ENCODE results near the gene CELF5.
"Not testable (repeated sequence)": the region's sequence is repeated elsewhere in the genome, so short reads cannot be mapped to it uniquely, and the experiment has no call there.

Gene CELF5

DNA sequence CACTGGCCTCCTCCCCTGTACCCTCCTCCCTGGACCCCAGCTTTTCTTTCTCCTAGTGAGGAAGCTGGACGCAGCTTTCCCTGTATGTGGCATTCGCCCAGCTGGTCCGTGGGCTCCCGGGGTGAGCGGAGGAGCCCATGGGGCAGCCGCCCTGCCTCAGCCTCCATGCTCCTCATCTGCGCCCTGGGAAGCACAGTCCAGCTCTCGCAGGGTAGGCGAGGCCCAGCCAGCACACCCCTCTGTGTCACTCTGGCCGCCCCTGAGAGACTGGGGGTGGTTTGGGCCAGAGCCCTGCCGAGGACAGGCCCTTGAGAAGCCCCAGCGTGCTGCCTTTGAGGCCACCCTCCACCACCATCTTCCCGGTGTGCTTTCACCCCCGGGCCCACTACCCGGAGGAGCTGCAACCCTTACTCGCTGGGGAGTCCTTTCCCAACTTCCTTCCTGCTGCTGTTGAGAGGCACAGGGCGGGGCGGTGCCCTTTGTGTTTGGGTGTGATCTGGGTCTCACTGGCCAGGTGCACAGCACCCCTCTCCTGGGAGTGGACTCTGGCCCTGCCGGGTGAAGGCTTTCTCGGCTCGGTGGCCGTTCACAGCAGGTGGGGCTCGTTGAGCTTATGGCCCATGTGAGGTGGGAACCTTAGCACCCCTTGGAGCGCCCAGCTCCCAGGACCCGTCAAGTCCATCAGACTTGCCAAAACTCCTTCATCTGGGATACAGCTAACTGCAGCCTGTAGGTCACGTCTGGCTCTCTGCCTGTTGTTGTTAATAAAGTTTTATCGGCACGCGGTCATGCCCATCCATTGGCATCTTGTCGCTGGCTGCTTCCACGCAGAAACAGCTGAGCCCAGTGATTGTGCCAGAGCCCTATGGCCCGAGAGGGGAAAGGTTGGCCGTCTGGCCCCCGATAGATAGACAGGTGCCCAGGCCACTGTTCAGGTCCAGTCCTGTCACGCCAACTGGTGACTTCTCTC is 35.5 kb upstream of the CELF5 start:
- no peaks in the 10 kb centered on the region for H3K9me3 ChIP-seq (ENCODE audit: control insufficient read depth, low read length)
- no peak overlapping the region for H2AFZ ChIP-seq
- H3K27me3 ChIP-seq (ENCODE audit: control insufficient read depth, insufficient read depth, low read length) = no peaks in the 10 kb centered on the region
- no peak overlapping the region for H3K4me3 ChIP-seq (ENCODE audit: low read depth, low read length)
- H3K27ac ChIP-seq = no peak overlapping the region
- no peaks in the 10 kb centered on the region for H3K36me3 ChIP-seq (ENCODE audit: control insufficient read depth, insufficient read depth, low read length)
- peaks cover 7% of the 10 kb centered on the region for H3K4me1 ChIP-seq
- no peak overlapping the region for H3K4me2 ChIP-seq (ENCODE audit: low read length)
- H3K9ac ChIP-seq = no peak overlapping the region
- TF ChIP-seq, protein P1, sequence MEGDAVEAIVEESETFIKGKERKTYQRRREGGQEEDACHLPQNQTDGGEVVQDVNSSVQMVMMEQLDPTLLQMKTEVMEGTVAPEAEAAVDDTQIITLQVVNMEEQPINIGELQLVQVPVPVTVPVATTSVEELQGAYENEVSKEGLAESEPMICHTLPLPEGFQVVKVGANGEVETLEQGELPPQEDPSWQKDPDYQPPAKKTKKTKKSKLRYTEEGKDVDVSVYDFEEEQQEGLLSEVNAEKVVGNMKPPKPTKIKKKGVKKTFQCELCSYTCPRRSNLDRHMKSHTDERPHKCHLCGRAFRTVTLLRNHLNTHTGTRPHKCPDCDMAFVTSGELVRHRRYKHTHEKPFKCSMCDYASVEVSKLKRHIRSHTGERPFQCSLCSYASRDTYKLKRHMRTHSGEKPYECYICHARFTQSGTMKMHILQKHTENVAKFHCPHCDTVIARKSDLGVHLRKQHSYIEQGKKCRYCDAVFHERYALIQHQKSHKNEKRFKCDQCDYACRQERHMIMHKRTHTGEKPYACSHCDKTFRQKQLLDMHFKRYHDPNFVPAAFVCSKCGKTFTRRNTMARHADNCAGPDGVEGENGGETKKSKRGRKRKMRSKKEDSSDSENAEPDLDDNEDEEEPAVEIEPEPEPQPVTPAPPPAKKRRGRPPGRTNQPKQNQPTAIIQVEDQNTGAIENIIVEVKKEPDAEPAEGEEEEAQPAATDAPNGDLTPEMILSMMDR (IDR thresholded peaks at IDR 0.05) = no peak
- peaks cover 46% of the 10 kb centered on the region for H3K79me2 ChIP-seq

DNA sequence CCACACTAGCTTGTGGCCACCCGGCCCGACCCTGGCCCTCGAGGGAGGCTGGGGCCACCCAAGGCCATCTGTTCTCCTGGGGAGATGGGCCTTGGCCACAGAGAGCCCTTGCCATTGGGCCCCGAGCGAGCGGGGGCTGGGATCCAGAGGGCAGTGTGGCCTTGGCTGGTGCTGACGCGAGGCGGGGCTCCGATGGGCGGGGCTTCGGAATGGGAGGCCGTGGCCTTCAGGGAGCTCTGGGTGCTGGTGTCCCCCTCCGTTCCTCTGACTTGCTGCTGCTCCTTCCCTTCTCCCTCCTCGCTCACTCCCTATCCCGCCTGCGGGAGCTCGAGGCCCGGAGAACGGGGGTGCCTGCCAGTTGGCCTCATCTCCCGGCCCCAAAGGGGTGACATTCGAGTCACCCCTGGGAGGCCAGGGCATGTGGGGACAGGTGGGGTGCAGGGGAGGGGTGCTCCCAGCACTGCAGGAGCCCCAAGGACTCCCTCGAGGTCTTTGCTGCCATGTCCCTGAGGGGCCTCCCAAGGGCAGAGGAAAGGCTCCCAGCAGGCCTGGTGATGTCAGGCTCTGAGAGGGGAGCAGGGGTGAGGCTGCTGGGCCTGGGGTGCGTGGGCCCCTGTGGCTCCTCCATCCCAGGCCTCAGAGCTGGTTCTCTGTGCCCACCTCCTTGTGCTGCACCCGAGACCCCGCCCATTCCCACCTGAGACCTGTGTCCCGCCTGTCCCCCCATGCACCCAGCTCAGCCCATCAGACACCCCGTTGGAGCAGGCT is 34.6 kb upstream of the CELF5 start:
- Histone ChIP-seq H3K27me3 (ENCODE audit: control insufficient read depth, insufficient read depth, low read length) (no peaks in the 10 kb centered on the region), H3K27ac (no peak overlapping the region)

DNA sequence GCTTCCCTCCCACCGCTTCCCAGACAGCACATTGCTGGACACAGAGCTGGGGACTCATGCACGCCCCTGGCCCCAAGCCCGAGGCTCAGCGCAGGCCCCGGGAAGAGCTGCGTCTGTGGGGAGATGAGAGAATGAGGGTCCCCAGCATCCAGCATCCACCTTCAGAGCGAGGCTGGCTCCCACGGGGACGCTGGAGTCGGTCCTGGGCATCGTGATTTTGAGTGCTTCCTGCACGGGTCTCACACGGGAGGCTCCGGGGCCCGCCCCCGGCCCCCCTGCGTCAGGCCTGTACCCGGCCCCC is 34.0 kb upstream of the CELF5 start:
- TF ChIP-seq, protein P1 (IDR thresholded peaks at IDR 0.05) = no peak
- Histone ChIP-seq H3K9ac (no peak overlapping the region), H3K79me2 (peaks cover 46% of the 10 kb centered on the region), H3K36me3 (ENCODE audit: control insufficient read depth, insufficient read depth, low read length) (no peaks in the 10 kb centered on the region), H3K4me3 (ENCODE audit: low read depth, low read length) (no peak overlapping the region), H2AFZ (no peak overlapping the region), H3K27me3 (ENCODE audit: control insufficient read depth, insufficient read depth, low read length) (no peaks in the 10 kb centered on the region), H3K4me1 (peaks cover 7% of the 10 kb centered on the region), H3K9me3 (ENCODE audit: control insufficient read depth, low read length) (no peaks in the 10 kb centered on the region), H3K27ac (no peak overlapping the region), H3K4me2 (ENCODE audit: low read length) (no peak overlapping the region)

More for the DNA sequence above, 34.6 kb upstream of the CELF5 start:
- H3K9ac ChIP-seq = no peak overlapping the region
- no peak overlapping the region for H3K4me3 ChIP-seq (ENCODE audit: low read depth, low read length)
- no peaks in the 10 kb centered on the region for H3K36me3 ChIP-seq (ENCODE audit: control insufficient read depth, insufficient read depth, low read length)
- H3K4me1 ChIP-seq = peaks cover 7% of the 10 kb centered on the region
- H3K9me3 ChIP-seq (ENCODE audit: control insufficient read depth, low read length) = no peaks in the 10 kb centered on the region
- peaks cover 46% of the 10 kb centered on the region for H3K79me2 ChIP-seq
- no peak overlapping the region for H2AFZ ChIP-seq
- TF ChIP-seq, protein P1 (IDR thresholded peaks at IDR 0.05) = no peak
- H3K4me2 ChIP-seq (ENCODE audit: low read length) = no peak overlapping the region

DNA sequence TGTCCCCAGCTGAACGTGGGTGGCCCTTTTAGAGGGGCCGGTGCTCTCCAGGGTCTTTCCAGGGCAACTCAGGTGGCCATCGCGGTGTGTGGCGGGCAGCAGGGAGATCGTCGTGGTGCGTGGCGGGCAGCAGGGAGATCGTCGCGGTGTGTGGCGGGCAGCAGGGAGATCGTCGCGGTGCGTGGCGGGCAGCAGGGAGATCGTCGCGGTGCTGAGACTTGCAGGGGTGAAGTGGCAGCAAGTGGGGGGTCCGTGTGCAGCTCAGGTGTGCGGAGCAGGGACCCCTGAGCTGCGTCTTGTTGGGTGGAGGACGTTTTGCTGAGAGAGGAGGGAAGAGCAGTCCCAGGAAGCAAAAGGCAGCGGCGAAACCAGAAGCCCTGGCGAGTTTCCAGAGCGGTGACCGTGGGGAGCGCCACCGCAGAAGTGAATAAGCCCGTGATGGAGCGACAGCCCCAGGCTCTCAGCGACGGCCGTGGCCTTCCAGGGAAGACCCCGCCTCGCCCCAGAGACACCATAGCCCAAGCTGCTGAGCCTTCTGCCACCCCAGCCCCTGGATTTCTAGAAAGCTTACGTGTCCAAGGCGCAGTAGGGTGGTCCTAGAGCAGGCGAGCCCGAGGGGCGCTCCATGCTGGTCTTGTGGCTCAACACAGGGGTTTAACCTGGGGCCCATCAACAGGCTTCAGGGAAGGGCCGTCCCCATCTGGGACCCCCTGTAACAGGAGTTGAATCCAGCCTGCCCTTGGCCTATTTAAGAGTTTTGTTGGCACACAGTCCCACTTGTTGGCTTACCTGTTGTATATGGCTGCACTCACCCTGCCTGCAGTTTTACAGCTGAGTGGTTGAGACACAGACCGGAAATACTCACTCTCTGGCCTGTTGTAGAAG is 33.3 kb upstream of the CELF5 start:
- Histone ChIP-seq H3K36me3 (ENCODE audit: control insufficient read depth, insufficient read depth, low read length) (no peaks in the 10 kb centered on the region), H3K4me2 (ENCODE audit: low read length) (no peak overlapping the region), H3K9ac (no peak overlapping the region), H3K4me3 (ENCODE audit: low read depth, low read length) (no peak overlapping the region), H3K27me3 (ENCODE audit: control insufficient read depth, insufficient read depth, low read length) (no peaks in the 10 kb centered on the region), H3K4me1 (peaks cover 7% of the 10 kb centered on the region), H3K79me2 (peaks cover 44% of the 10 kb centered on the region), H2AFZ (no peak overlapping the region), H3K9me3 (ENCODE audit: control insufficient read depth, low read length) (no peaks in the 10 kb centered on the region), H3K27ac (no peak overlapping the region)
- TF ChIP-seq, protein P1 (IDR thresholded peaks at IDR 0.05) = no peak

DNA sequence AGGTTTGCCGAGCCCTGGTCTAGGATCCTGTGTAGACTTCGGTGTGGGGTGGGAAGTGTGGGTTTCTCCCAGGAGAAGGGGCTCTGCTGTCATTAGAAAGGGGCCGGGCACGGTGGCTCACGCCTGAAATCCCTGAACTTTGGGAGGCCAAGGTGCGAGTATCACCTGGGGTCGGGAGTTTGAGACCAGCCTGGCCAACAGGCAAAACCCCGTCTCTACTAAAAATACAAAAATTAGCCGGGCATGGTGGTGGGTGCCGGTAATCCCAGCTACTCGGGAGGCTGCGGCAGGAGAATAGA is 32.7 kb upstream of the CELF5 start:
- not testable (repeated sequence) for H3K27me3 ChIP-seq (ENCODE audit: control insufficient read depth, insufficient read depth, low read length); H3K9me3 ChIP-seq (ENCODE audit: control insufficient read depth, low read length); H3K4me2 ChIP-seq (ENCODE audit: low read length); H2AFZ ChIP-seq; H3K36me3 ChIP-seq (ENCODE audit: control insufficient read depth, insufficient read depth, low read length); H3K4me3 ChIP-seq (ENCODE audit: low read depth, low read length); H3K27ac ChIP-seq; H3K9ac ChIP-seq; H3K4me1 ChIP-seq
- peaks cover 38% of the 10 kb centered on the region for H3K79me2 ChIP-seq
